K562 (cell line): ENCODE data around the gene ITGAX. TPM values are rescaled to one million over a fixed set of nuclear protein-coding genes. Genes with fewer than 3 reads are reported as not detected.

ENCODE experiments used
- ATAC-seq: fragments of 200-7000 bp; cut with Tn5 transposase; 3 replicates; pipeline ENCODE4 v1.9.1; 2020; ENCODE audit warnings: moderate library complexity
- BruUV-seq: library from RNA; stranded (reverse); fragments of 400-500 nt; replicated peaks from 2 replicates; lab custom pipeline; 2021; lab: Mats Ljungman, UMichigan
- CTCF ChIA-PET: fragments of 300-600 bp; formaldehyde crosslinking; extraction: SDS; loops from one replicate; lab custom pipeline; 2021; ENCODE audit warnings: low intra/inter-chr PET ratio; lab: Yijun Ruan, JAX
- POLR2A ChIA-PET: fragments of 300-600, 350-650 bp; sonication (Branson Sonifier 250); formaldehyde crosslinking; extraction: SDS; loops from one replicate; lab custom pipeline; 2021; ENCODE audit warnings: antibody characterized with exemption, inconsistent platforms; lab: Yijun Ruan, JAX
- DNase-seq, 4 experiments: peaks; one replicate each; pipeline versions ENCODE4 v3.0.0 to v3.0.0-alpha.2; 2011 to 2018; ENCODE audit warnings: low spot score in 3 of 4, mixed read lengths in 3 of 4; ENCODE audit errors: extremely low read depth in 1 of 4
- FAIRE-seq: peaks from 2 replicates; lab custom pipeline; 2011; peaks lifted over from hg19 to GRCh38; lab: Jason Lieb, UNC
- H2AFZ ChIP-seq: 2 replicates; pipeline ENCODE4 v1.6.0; 2011; ENCODE audit warnings: low read depth, low read length, control low read depth, inconsistent platforms
- H3K27ac ChIP-seq: fragments of 200-600 bp; 3 replicates; pipeline ENCODE4 v1.8.0; 2011; ENCODE audit warnings: low read depth, mild to moderate bottlenecking, control low read depth, inconsistent platforms, low read length, moderate library complexity, mixed read lengths; ENCODE audit errors: extremely low read depth
- H3K27me3 ChIP-seq, 2 experiments: fragments of 300-600 bp in 1 of 2; 2 replicates in 1 of 2; 3 replicates in 1 of 2; pipeline versions ENCODE4 v1.6.0 to v1.8.0; 2011; ENCODE audit warnings: inconsistent platforms in 2 of 2, low read length in 2 of 2, mild to moderate bottlenecking in 1 of 2, mixed read lengths in 1 of 2, moderate library complexity in 1 of 2; ENCODE audit not compliant: control insufficient read depth in 2 of 2, insufficient read depth in 2 of 2
- H3K36me3 ChIP-seq: fragments of 300-600 bp; 3 replicates; pipeline ENCODE4 v1.8.0; 2011; ENCODE audit warnings: mild to moderate bottlenecking, low read length, inconsistent platforms; ENCODE audit not compliant: control insufficient read depth, insufficient read depth
- H3K4me1 ChIP-seq, 2 experiments: fragments of 200-600 bp in 1 of 2; replicated peaks in 1 of 2; 2 replicates in 1 of 2; 3 replicates in 1 of 2; pipeline versions ENCODE4 v1.5.1 to v1.8.0; 2011; ENCODE audit warnings: inconsistent platforms in 2 of 2, low read length in 2 of 2, mild to moderate bottlenecking in 1 of 2, mixed read lengths in 1 of 2, moderate library complexity in 1 of 2; ENCODE audit not compliant: control insufficient read depth in 2 of 2, insufficient read depth in 2 of 2
- H3K4me2 ChIP-seq: 2 replicates; pipeline ENCODE4 v1.6.1; 2011; ENCODE audit warnings: low read length, control low read depth, inconsistent platforms, mixed read lengths; ENCODE audit not compliant: insufficient read depth
- H3K4me3 ChIP-seq: fragments of 200-600 bp; sonication (generic), shearing (Covaris generic); 2 replicates; pipeline ENCODE4 v1.5.1; 2016; ENCODE audit warnings: control low read depth, inconsistent platforms
- H3K79me2 ChIP-seq: fragments of 200-600 bp; 3 replicates; pipeline ENCODE4 v1.8.0; 2011; ENCODE audit warnings: low read length, inconsistent platforms; ENCODE audit not compliant: control insufficient read depth, insufficient read depth
- H3K9ac ChIP-seq, 2 experiments: 2 replicates each; pipeline versions ENCODE4 v1.6.0 to v1.6.1; 2011; ENCODE audit warnings: low read depth in 2 of 2, low read length in 2 of 2, control low read depth in 1 of 2, inconsistent platforms in 1 of 2, mild to moderate bottlenecking in 1 of 2, mixed read lengths in 1 of 2; ENCODE audit not compliant: insufficient read depth in 1 of 2
- H3K9me1 ChIP-seq: one replicate; pipeline ENCODE4 v1.6.0; 2011; ENCODE audit warnings: inconsistent platforms, mild to moderate bottlenecking, low read length, moderate library complexity; ENCODE audit not compliant: control insufficient read depth, insufficient read depth
- H3K9me3 ChIP-seq: replicated peaks from 2 replicates; pipeline ENCODE4 v1.5.1; 2011; ENCODE audit warnings: low read depth, low read length, inconsistent platforms; ENCODE audit not compliant: control insufficient read depth, insufficient read depth
- H4K20me1 ChIP-seq: replicated peaks from 2 replicates; pipeline ENCODE4 v1.6.1; 2011; ENCODE audit warnings: low read length, inconsistent platforms, mixed read lengths; ENCODE audit not compliant: control insufficient read depth, insufficient read depth
- KDM4B ChIP-seq, 2 experiments: fragments of 450-650 bp in 1 of 2; sonication (generic) in 1 of 2; IDR thresholded peaks; 2 replicates each; pipeline ENCODE4 v1.6.1; 2016 to 2017; ENCODE audit warnings: borderline replicate concordance in 2 of 2, antibody characterized with exemption in 1 of 2, low read depth in 1 of 2, mild to moderate bottlenecking in 1 of 2
- POLR2AphosphoS5 ChIP-seq: IDR thresholded peaks from 2 replicates; pipeline ENCODE4 v1.6.1; 2011; ENCODE audit warnings: mild to moderate bottlenecking, low read depth, low read length, moderate library complexity; ENCODE audit not compliant: control insufficient read depth, insufficient read depth
- RBM25 ChIP-seq: fragments of 200-400 bp; formaldehyde crosslinking; IDR thresholded peaks from 2 replicates; pipeline ENCODE4 v1.6.1; 2018; ENCODE audit warnings: low read length, low read depth, moderate library complexity; ENCODE audit not compliant: severe bottlenecking
- RCOR1 ChIP-seq, 2 experiments: IDR thresholded peaks; 2 replicates each; pipeline ENCODE4 v1.6.1; 2012; ENCODE audit warnings: low read depth in 2 of 2, low read length in 2 of 2, borderline replicate concordance in 1 of 2, improper control_type of control experiment in 1 of 2
- RHOXF2B ChIP-seq: fragments of 250-450 bp; sonication (Bioruptor Pico); conservative IDR thresholded peaks from 2 replicates; pipeline ENCODE4 v1.5.1; 2021
- SP2 ChIP-seq: IDR thresholded peaks from 2 replicates; pipeline ENCODE4 v1.6.1; 2011; ENCODE audit warnings: mild to moderate bottlenecking, low read depth, low read length, moderate library complexity; ENCODE audit not compliant: poor library complexity, severe bottlenecking; ENCODE audit errors: extremely low read depth
- ZNF165 ChIP-seq: fragments of 250-450 bp; sonication (Bioruptor Pico); IDR thresholded peaks from 2 replicates; pipeline ENCODE4 v1.4.0; 2020; ENCODE audit warnings: borderline replicate concordance
- WGBS: fragments of 100-300 bp; shearing (Covaris generic); methylation state at CpG from one replicate; pipeline ENCODE4 v1.1.6; 2016; ENCODE audit warnings: low coverage, mixed read lengths; ENCODE audit not compliant: insufficient coverage; ENCODE audit errors: missing lambda C conversion rate; 5-methylcytosine and 5-hydroxymethylcytosine counted together
- in situ Hi-C: fragments of 300-500 bp; cut with MboI; formaldehyde crosslinking; loops from 4 replicates; pipeline ENCODE4 v1.15.0; 2018; ENCODE audit warnings: inconsistent platforms, mixed read lengths
- intact Hi-C: fragments of 100-400 bp; cut with micrococcal nuclease; formaldehyde crosslinking; loops from 2 replicates; pipeline ENCODE4 v1.14.2; 2022
- polyA plus RNA-seq, 8 experiments: library from polyadenylated mRNA; depleted of rRNA in 4 of 8; stranded (reverse) in 5 of 8; unstranded in 3 of 8; fragments of >200 nt; fragmentation: Nextera tagmentation in 2 of 8; fragmentation: Illumina TruSeq in 1 of 8; extraction: Ambion mirVana in 2 of 8; extraction: Trizol in 1 of 8; gene quantifications; 2 replicates each; pipeline versions ENCODE4 v1.2.1 to v1.2.3, GENCODE V29; 2011 to 2014; ENCODE audit warnings: inconsistent platforms in 1 of 8, missing spikeins in 1 of 8
- total RNA-seq, 7 experiments: library from RNA; depleted of rRNA in 6 of 7; stranded (reverse); fragments of >200 nt in 6 of 7; fragmentation: Illumina TruSeq in 2 of 7; extraction: Trizol in 2 of 7; gene quantifications; 2 replicates each; pipeline versions ENCODE4 v1.2.1 to v1.2.3, GENCODE V29; 2011 to 2021; ENCODE audit warnings: low replicate concordance in 1 of 7
- TF ChIP-seq, protein P1 (sequence below): sonication (generic); formaldehyde crosslinking; IDR thresholded peaks from 2 replicates; pipeline ENCODE4 v1.8.0; 2023; ENCODE audit warnings: mild to moderate bottlenecking, missing genetic modification reagents

The ITGAX gene
- total and polyA plus RNA-seq, 9 of the 15 experiments (the other 6 are each of a cell fraction or from before 2014, with no cell fraction given), result 0.03 to 0.58 (median 0.14) TPM

DNA sequence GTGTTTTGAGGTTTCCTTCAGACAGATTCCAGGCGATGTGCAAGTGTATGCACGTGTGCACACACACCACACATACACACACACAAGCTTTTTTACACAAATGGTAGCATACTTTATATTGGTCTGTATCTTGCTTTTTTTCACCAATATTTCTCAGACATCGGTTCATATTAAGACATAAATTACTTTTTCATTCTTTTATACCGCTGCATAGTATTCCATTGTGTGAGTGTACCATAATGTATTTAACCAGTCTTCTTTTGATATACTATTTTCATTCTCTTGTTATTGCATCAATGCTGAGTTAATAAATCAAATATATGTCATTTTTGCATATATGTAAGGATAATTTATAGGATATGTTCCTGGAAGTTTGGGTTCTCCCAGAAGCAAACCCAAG lies 22.4 kb upstream of the ITGAX start:
- peaks cover 0 to 35% of the 10 kb centered on the region in 2 experiments; a peak in 4 of 5 replicates for H3K4me1 ChIP-seq
- H3K4me3 ChIP-seq, result no peak overlapping the region
- WGBS, result 29% methylated on average over 4 of the region's 4 CpGs
- no peak for ATAC-seq
- H4K20me1 ChIP-seq, result no peaks in the 10 kb centered on the region
- in situ Hi-C loops, result no loop called here
- no TSS peak for BruUV-seq
- peaks cover 19 to 67% of the 10 kb centered on the region in 2 experiments; a peak in 4 of 5 replicates for H3K27me3 ChIP-seq
- no peak overlapping the region for H3K27ac ChIP-seq
- intact Hi-C loops, result no loop called here
- no peak overlapping the region for H2AFZ ChIP-seq
- no peaks in the 10 kb centered on the region for H3K79me2 ChIP-seq
- POLR2A ChIA-PET, result interaction anchor here (0.6 kb wide), 2 partner anchors 146 to 153 kb away, joined by 3 read pairs; partner anchors contain the start of gene FUS
- TF ChIP-seq POLR2AphosphoS5, result no peak
- peak; percentile 76 for TF ChIP-seq RBM25
- CTCF ChIA-PET, result no interaction called here
- no peak for DNase-seq
- no peak overlapping the region for H3K4me2 ChIP-seq
- FAIRE-seq, result no peak
- no peaks in the 10 kb centered on the region; the same call in 1 of the 2 replicates for H3K9me3 ChIP-seq
- H3K36me3 ChIP-seq, result no peaks in the 10 kb centered on the region
- no peak overlapping the region for H3K9ac ChIP-seq
- no peaks in the 10 kb centered on the region for H3K9me1 ChIP-seq

DNA sequence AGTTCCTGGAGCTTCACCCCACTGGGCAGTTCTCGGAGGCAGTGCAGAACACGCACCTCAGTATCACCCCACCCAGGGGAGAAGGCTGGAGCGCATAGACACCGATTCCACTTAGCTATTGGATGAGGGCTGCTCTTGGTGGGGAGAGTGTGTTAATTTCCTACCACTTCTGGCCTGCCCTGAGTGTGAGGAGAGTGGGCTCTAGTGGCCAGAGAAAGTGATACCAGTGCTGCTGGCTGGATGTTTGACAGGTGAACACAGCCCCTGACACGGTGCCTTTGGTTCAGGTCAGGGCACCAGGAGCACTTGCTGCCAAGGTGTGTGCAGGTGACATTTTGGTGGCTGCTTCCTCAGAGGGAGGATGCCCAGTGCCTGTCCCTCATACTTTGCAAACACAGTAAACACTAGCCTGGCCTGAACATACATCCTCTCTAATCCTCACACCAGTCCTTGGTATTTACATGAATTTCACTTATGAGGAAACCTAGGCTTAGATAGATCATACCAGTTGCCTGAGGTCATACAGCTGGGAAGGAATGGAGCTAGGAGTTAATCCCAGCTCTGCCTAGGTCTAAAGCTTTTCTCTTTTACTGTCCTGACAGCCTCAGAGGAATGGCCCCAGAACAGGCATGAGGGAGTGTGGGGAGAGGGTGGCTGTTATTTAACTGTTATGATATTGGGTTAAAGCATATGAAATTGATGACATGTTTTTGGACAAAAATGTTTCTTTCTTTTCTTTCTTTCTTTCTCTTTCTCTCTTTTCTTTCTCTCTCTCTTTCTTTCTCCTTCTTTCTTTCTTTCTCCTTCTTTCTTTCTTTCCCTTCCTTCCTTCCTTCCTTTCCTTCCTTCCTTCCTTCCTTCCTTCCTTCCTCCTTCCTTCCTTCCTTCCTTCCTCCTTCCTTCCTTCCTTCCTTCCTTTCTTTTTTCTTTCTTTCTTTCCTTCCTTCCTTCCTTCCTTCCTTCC lies 21.0 kb upstream of the ITGAX start:
- WGBS, result 0% methylated on average over 5 of the region's 5 CpGs
- BruUV-seq, result no TSS peak
- Histone ChIP-seq H3K36me3 (no peaks in the 10 kb centered on the region), H3K27me3 (peaks cover 19 to 66% of the 10 kb centered on the region in 2 experiments; a peak in 4 of 5 replicates), H3K4me1 (peaks cover 0 to 24% of the 10 kb centered on the region in 2 experiments; a peak in 1 of 5 replicates), H4K20me1 (no peaks in the 10 kb centered on the region), H2AFZ (no peak overlapping the region), H3K4me3 (no peak overlapping the region), H3K9me3 (no peaks in the 10 kb centered on the region), H3K27ac (no peak overlapping the region), H3K9me1 (no peaks in the 10 kb centered on the region), H3K9ac (no peak overlapping the region), H3K4me2 (no peak overlapping the region), H3K79me2 (no peaks in the 10 kb centered on the region)
- in situ Hi-C loops, result no loop called here
- intact Hi-C loops, result no loop called here
- CTCF ChIA-PET, result no interaction called here
- ATAC-seq, result peak; percentile 97
- peak; percentile 85 for FAIRE-seq
- DNase-seq, result peak; percentile 39 to 62 (median 52)
- POLR2A ChIA-PET, result interaction anchor here (0.5 to 1.0 kb wide), 6 partner anchors 12 to 650 kb away, joined by 3 read pairs; partner anchors contain the start of gene FUS
- no peak for TF ChIP-seq ZNF165
- TF ChIP-seq, protein P1, sequence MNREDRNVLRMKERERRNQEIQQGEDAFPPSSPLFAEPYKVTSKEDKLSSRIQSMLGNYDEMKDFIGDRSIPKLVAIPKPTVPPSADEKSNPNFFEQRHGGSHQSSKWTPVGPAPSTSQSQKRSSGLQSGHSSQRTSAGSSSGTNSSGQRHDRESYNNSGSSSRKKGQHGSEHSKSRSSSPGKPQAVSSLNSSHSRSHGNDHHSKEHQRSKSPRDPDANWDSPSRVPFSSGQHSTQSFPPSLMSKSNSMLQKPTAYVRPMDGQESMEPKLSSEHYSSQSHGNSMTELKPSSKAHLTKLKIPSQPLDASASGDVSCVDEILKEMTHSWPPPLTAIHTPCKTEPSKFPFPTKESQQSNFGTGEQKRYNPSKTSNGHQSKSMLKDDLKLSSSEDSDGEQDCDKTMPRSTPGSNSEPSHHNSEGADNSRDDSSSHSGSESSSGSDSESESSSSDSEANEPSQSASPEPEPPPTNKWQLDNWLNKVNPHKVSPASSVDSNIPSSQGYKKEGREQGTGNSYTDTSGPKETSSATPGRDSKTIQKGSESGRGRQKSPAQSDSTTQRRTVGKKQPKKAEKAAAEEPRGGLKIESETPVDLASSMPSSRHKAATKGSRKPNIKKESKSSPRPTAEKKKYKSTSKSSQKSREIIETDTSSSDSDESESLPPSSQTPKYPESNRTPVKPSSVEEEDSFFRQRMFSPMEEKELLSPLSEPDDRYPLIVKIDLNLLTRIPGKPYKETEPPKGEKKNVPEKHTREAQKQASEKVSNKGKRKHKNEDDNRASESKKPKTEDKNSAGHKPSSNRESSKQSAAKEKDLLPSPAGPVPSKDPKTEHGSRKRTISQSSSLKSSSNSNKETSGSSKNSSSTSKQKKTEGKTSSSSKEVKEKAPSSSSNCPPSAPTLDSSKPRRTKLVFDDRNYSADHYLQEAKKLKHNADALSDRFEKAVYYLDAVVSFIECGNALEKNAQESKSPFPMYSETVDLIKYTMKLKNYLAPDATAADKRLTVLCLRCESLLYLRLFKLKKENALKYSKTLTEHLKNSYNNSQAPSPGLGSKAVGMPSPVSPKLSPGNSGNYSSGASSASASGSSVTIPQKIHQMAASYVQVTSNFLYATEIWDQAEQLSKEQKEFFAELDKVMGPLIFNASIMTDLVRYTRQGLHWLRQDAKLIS (CRISPR knock-in tag), result no peak
- peak in 1 of 2 experiments; percentile 40; a peak in 1 of 4 replicates for TF ChIP-seq RCOR1 (IDR thresholded peaks at IDR 0.05; ENCODE audit: borderline replicate concordance in 1 of 2, low read depth in 2 of 2, low read length in 2 of 2)
- TF ChIP-seq KDM4B (IDR thresholded peaks at IDR 0.05; ENCODE audit: borderline replicate concordance in 2 of 2, low read depth in 1 of 2), result no peak
- TF ChIP-seq RHOXF2B (CRISPR knock-in tag), result no peak
- no peak for TF ChIP-seq SP2
